HEK293T (cell line): Measurements from ENCODE around the gene CRYGS.

Experiments used
- SP1 ChIP-seq: fragments of 450-650 bp; IDR thresholded peaks from 2 replicates; pipeline ENCODE4 v1.6.1; 2017
- SUZ12 ChIP-seq: fragments of 450-650 bp; IDR thresholded peaks from 2 replicates; pipeline ENCODE4 v1.6.1; 2016; ENCODE audit warnings: mild to moderate bottlenecking

- TF ChIP-seq SUZ12 (no peak), SP1 (no peak)
These were observed 10.0 kb downstream of the CRYGS start for GRCh38 chr3:186534113-186534669.
